Right lobe of liver (tissue), 6 donors: ENCODE results near the gene IL37. TPM values are rescaled to one million over a fixed set of nuclear protein-coding genes. Genes with fewer than 3 reads are reported as not detected.

ENCODE experiments used
- ATAC-seq, 4 donors: fragments of 200-7000 bp; cut with Tn5 transposase; one replicate each; pipeline ENCODE4 v1.9.1; 2020; ENCODE audit warnings: mild to moderate bottlenecking in 4 of 4, moderate library complexity in 4 of 4
- DNase-seq, 3 donors: peaks; one replicate each; pipeline ENCODE4 v3.0.0-alpha.2; 2020
- H3K27ac ChIP-seq, 3 donors: fragments of 200-600 bp; one replicate each; pipeline ENCODE4 v1.8.0; 2022
- H3K27me3 ChIP-seq, 2 donors: fragments of 200-600 bp; one replicate each; pipeline ENCODE4 v1.8.0; 2022
- H3K36me3 ChIP-seq, 4 donors: fragments of 200-600 bp; sonication (generic) in 1 of 4; one replicate each; pipeline versions ENCODE4 v1.5.1 to v1.8.0; 2017 to 2022; ENCODE audit warnings: control low read depth in 1 of 4
- H3K4me1 ChIP-seq, 4 donors: fragments of 200-600 bp; sonication (generic) in 1 of 4; one replicate each; pipeline versions ENCODE4 v1.5.1 to v1.8.0; 2017 to 2022; ENCODE audit warnings: control low read depth in 1 of 4
- H3K4me3 ChIP-seq, 3 donors: fragments of 200-600 bp; one replicate each; pipeline ENCODE4 v1.8.0; 2022
- H3K9me3 ChIP-seq, 4 donors: fragments of 200-600 bp; sonication (generic) in 1 of 4; one replicate each; pipeline versions ENCODE4 v1.5.1 to v1.8.0; 2017 to 2022; ENCODE audit warnings: control low read depth in 1 of 4
- CTCF ChIP-seq, 4 donors: fragments of 200-600 bp in 3 of 4; fragments of 450-650 bp in 1 of 4; IDR thresholded peaks; one replicate each; pipeline versions ENCODE4 v1.5.1 to v1.8.0; 2016 to 2022; ENCODE audit warnings: antibody characterized with exemption in 4 of 4, mild to moderate bottlenecking in 2 of 4
- POLR2A ChIP-seq: fragments of 450-650 bp; IDR thresholded peaks from one replicate; pipeline ENCODE4 v1.6.1; 2017; ENCODE audit warnings: antibody characterized with exemption, mild to moderate bottlenecking
- WGBS: methylation state at CpG from one replicate; pipeline ENCODE4 v1.1.6; 2018; ENCODE audit warnings: low coverage, low lambda C conversion rate; ENCODE audit not compliant: insufficient coverage; ENCODE audit errors: missing lambda C conversion rate; 5-methylcytosine and 5-hydroxymethylcytosine counted together
- intact Hi-C, 2 donors: fragments of 100-400 bp; cut with DNase I; formaldehyde crosslinking; loops; one replicate each; pipeline versions ENCODE4 v1.11.2 to v1.14.1; 2022
- total RNA-seq, 6 experiments: library from RNA; depleted of rRNA in 2 of 6; stranded (reverse); fragments of >200 nt in 2 of 6; fragmentation: NEBNext Ultra II Directional in 3 of 6; extraction: Animal tissue kit (Norgen Biotek cat#: 25700) in 3 of 6; gene quantifications; one replicate each; pipeline versions ENCODE4 v1.1.0 to v1.2.4, GENCODE V29; 2016 to 2023
- donor health status: DM: no; HTN: yes; CAD: no.
- donor health status: DM: no; HTN: no; CAD: no.
- donor health status: DM: no; HTN: no; CAD: no.
- donor health status: DM: no; HTN: yes; CAD: no.
- donor health status: DM: no; HTN: yes; CAD: no.

The IL37 gene
- total RNA-seq, 6 experiments from 2014 or later = not detected

GRCh38 chr2:112949456-112949855 is 38.5 kb downstream of the IL37 start:
- intact Hi-C loops = loop anchor here in 1 of 2 donors (10.0 kb wide), 1 partner anchor 215 kb away; no protein-coding TSS in a partner anchor
- ATAC-seq = no peak
- TF ChIP-seq CTCF (IDR thresholded peaks at IDR 0.05) (no peak), POLR2A (no peak)
- no peaks in the 10 kb centered on the region for H3K4me1 ChIP-seq
- H3K4me3 ChIP-seq = no peak overlapping the region
- H3K9me3 ChIP-seq = no peaks in the 10 kb centered on the region
- no peaks in the 10 kb centered on the region for H3K27me3 ChIP-seq
- no peak overlapping the region for H3K27ac ChIP-seq
- WGBS = 69% methylated on average over 8 of the region's 8 CpGs
- no peaks in the 10 kb centered on the region for H3K36me3 ChIP-seq
- no peak for DNase-seq

GRCh38 chr2:112954364-112954763 is 43.4 kb downstream of the IL37 start:
- TF ChIP-seq CTCF (IDR thresholded peaks at IDR 0.05) = no peak
- TF ChIP-seq POLR2A = no peak
- intact Hi-C loops = no loop called here
- H3K27me3 ChIP-seq = no peaks in the 10 kb centered on the region

GRCh38 chr2:112957511-112957910 is 46.5 kb downstream of the IL37 start:
- no peak overlapping the region for H3K4me3 ChIP-seq
- intact Hi-C loops = no loop called here
- DNase-seq (no peak), ATAC-seq (no peak)
- TF ChIP-seq POLR2A = no peak
- no peak for TF ChIP-seq CTCF (IDR thresholded peaks at IDR 0.05)
- H3K9me3 ChIP-seq = no peaks in the 10 kb centered on the region
- no peaks in the 10 kb centered on the region for H3K36me3 ChIP-seq
- 78% methylated on average over 3 of the region's 3 CpGs for WGBS
- H3K4me1 ChIP-seq = no peaks in the 10 kb centered on the region
- no peak overlapping the region for H3K27ac ChIP-seq
- H3K27me3 ChIP-seq = no peaks in the 10 kb centered on the region

More at GRCh38 chr2:112954364-112954763, 43.4 kb downstream of the IL37 start:
- WGBS = 89% methylated on average over 6 of the region's 7 CpGs
- DNase-seq (no peak), ATAC-seq (no peak)
- Histone ChIP-seq H3K4me3 (no peak overlapping the region), H3K27ac (no peak overlapping the region), H3K36me3 (no peaks in the 10 kb centered on the region), H3K4me1 (no peaks in the 10 kb centered on the region), H3K9me3 (no peaks in the 10 kb centered on the region)

GRCh38 chr2:112958428-112959108 is 47.6 kb downstream of the IL37 start:
- H3K27ac ChIP-seq = no peak overlapping the region
- WGBS = 35% methylated on average over 8 of the region's 9 CpGs
- DNase-seq (no peak), ATAC-seq (peak; percentile 92 to 95 (median 94))
- H3K9me3 ChIP-seq = no peaks in the 10 kb centered on the region
- no peaks in the 10 kb centered on the region for H3K27me3 ChIP-seq
- no peaks in the 10 kb centered on the region for H3K4me1 ChIP-seq
- no peaks in the 10 kb centered on the region for H3K36me3 ChIP-seq
- TF ChIP-seq CTCF (IDR thresholded peaks at IDR 0.05) (peak; percentile 66 to 84 (median 80)), POLR2A (no peak)
- intact Hi-C loops = no loop called here
- no peak overlapping the region for H3K4me3 ChIP-seq
